ENCODE data around the gene DCUN1D2.

DCUN1D2 gene

DNA sequence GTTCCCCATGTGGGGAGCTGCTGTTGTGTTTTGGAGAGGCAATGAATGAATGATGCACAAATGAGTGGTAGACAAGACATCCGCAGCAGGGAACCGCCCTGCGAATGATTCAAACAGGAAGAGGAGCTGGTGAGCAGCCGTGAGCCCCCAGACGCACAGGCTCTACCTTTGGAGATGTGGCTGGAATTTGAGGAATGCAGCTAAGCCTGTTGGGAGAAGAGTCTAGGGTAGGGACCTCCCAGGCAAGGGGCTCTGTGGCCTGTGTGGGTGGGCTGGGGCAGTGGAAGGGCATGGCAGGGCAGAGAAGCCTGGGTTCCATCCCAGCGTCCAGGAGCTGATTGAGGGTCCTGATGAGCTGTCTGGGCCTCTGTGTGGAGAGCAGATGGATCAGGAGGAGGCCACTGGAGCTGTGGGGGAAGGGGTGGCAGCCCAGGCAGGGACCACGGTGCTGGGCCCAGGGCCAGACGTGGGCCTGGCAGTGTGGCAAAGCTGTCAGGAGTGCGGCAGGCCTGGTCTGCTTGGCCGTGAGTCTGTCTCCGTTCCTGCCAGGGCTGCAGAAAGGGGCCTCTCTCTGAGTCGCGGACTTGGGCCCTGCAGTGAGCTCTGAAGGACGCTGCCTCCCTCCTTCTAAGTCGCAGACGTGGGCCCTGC is 41.8 kb upstream of the DCUN1D2 start:
- no peaks in the 10 kb centered on the region for H3K27me3 ChIP-seq (ENCODE audit: insufficient read depth, low read depth, severe bottlenecking)
- H3K27ac ChIP-seq, result no peak overlapping the region
- H3K9me3 ChIP-seq (ENCODE audit: severe bottlenecking), result no peaks in the 10 kb centered on the region
- TF ChIP-seq, protein P1, sequence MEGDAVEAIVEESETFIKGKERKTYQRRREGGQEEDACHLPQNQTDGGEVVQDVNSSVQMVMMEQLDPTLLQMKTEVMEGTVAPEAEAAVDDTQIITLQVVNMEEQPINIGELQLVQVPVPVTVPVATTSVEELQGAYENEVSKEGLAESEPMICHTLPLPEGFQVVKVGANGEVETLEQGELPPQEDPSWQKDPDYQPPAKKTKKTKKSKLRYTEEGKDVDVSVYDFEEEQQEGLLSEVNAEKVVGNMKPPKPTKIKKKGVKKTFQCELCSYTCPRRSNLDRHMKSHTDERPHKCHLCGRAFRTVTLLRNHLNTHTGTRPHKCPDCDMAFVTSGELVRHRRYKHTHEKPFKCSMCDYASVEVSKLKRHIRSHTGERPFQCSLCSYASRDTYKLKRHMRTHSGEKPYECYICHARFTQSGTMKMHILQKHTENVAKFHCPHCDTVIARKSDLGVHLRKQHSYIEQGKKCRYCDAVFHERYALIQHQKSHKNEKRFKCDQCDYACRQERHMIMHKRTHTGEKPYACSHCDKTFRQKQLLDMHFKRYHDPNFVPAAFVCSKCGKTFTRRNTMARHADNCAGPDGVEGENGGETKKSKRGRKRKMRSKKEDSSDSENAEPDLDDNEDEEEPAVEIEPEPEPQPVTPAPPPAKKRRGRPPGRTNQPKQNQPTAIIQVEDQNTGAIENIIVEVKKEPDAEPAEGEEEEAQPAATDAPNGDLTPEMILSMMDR (IDR thresholded peaks at IDR 0.05; ENCODE audit: low read depth, low read length), result no peak
- DNase-seq, result no peak
- peaks cover 68% of the 10 kb centered on the region for H3K36me3 ChIP-seq
- no peak overlapping the region for H3K4me3 ChIP-seq (ENCODE audit: low read depth, low read length)

DNA sequence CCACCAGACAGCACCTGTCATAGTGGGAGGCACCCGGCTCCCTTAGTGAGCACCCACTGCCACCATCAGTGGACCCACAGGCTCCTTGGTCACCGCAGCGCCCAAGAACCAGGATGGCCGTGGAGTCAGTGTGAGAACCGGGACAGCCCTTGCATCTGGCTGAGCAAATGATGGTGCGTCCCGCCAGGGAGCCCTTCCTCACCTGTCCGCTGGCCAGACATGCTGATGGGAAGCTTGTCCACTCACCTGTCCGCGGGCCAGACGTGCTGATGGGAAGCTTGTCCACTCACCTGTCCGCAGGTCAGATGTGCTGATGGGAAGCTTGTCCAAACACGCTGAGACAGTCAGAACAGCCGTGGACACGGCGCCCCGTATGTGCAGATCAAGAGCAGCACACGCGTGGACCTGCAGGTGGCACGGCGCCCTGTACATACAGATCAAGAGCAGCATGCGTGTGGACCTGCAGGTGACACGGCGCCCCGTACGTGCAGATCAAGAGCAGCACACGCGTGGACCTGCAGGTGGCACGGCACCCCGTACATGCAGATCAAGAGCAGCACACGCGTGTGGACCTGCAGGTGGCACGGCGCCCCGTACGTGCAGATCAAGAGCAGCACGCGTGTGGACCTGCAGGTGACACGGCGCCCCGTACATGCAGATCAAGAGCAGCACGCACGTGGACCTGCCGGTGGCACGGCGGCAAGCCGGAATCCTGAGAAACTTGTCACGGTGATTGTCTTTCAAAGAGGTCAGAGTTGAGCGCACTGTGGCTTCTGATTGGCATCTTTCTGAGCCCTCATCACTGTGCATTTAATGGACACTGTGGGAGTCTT is 40.7 kb upstream of the DCUN1D2 start:
- Histone ChIP-seq H3K27me3 (ENCODE audit: insufficient read depth, low read depth, severe bottlenecking) (no peaks in the 10 kb centered on the region), H3K36me3 (peaks cover 73% of the 10 kb centered on the region), H3K4me3 (ENCODE audit: low read depth, low read length) (no peak overlapping the region), H3K27ac (no peak overlapping the region), H3K9me3 (ENCODE audit: severe bottlenecking) (no peaks in the 10 kb centered on the region)
- no peak for DNase-seq
- TF ChIP-seq, protein P1 (IDR thresholded peaks at IDR 0.05; ENCODE audit: low read depth, low read length), result no peak

DNA sequence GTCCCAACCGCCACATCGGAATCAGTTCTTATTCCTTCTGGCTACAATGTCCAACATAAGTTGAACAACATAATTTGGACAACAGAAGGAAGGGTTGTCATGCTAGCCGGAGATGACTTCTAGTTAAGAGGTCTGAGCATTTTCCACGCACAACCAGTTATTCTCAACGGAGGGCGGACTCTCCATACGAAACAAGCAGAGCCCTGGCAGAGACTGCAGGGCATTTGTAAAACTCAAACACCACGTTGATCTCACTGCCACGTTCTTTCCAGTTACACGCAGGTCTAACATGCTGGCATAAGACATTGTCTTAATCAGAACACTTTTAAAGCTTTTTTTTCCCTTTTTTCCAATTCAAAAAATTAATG is 38.3 kb upstream of the DCUN1D2 start:
- H3K27ac ChIP-seq, result no peak overlapping the region
- H3K36me3 ChIP-seq, result peaks cover 69% of the 10 kb centered on the region
- TF ChIP-seq, protein P1 (IDR thresholded peaks at IDR 0.05; ENCODE audit: low read depth, low read length), result no peak

DNA sequence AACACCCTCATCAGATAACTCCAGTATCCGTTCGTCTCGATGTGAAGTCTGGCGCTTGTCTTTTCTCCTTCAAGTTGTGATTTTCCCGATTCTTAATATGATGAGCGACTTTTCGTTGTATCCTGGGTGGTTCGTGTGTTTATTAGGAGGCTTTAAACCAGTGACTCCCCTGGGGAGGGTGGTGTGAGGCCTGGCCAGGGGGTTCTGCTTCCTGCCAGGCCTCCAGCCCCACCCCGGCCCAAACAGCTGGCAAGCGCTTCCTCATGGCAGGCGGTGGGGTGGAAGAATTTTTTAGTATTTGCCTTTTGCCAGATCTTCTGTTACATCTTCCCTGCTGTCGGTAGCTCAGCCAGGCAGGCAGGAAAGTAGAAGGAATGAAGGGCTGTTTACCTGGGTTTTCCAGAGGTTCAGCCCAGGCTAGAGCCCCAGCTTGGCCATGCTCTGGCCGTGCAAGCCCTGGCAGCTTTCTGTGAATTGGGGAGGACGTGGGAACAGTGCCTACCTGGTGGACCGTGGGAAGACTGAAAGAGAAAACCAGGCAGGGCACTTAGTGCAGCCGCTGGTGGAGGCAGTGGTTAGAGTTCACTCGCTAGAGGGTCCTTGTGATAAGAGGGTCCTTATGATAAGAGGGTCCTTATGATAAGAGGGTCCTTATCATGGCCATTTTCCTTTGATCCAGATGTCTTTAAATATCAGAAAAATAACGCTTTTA is 37.7 kb upstream of the DCUN1D2 start:
- TF ChIP-seq, protein P1 (IDR thresholded peaks at IDR 0.05; ENCODE audit: low read depth, low read length), result no peak
- H3K27me3 ChIP-seq (ENCODE audit: insufficient read depth, low read depth, severe bottlenecking), result no peaks in the 10 kb centered on the region
- DNase-seq, result peak; percentile 4
- H3K9me3 ChIP-seq (ENCODE audit: severe bottlenecking), result no peaks in the 10 kb centered on the region
- no peak overlapping the region for H3K4me3 ChIP-seq (ENCODE audit: low read depth, low read length)
- H3K36me3 ChIP-seq, result peaks cover 70% of the 10 kb centered on the region
- no peak overlapping the region for H3K27ac ChIP-seq

More for the DNA sequence above, 38.3 kb upstream of the DCUN1D2 start:
- H3K27me3 ChIP-seq (ENCODE audit: insufficient read depth, low read depth, severe bottlenecking), result no peaks in the 10 kb centered on the region
- peak; percentile 7 for DNase-seq
- H3K4me3 ChIP-seq (ENCODE audit: low read depth, low read length), result no peak overlapping the region
- no peaks in the 10 kb centered on the region for H3K9me3 ChIP-seq (ENCODE audit: severe bottlenecking)

DNA sequence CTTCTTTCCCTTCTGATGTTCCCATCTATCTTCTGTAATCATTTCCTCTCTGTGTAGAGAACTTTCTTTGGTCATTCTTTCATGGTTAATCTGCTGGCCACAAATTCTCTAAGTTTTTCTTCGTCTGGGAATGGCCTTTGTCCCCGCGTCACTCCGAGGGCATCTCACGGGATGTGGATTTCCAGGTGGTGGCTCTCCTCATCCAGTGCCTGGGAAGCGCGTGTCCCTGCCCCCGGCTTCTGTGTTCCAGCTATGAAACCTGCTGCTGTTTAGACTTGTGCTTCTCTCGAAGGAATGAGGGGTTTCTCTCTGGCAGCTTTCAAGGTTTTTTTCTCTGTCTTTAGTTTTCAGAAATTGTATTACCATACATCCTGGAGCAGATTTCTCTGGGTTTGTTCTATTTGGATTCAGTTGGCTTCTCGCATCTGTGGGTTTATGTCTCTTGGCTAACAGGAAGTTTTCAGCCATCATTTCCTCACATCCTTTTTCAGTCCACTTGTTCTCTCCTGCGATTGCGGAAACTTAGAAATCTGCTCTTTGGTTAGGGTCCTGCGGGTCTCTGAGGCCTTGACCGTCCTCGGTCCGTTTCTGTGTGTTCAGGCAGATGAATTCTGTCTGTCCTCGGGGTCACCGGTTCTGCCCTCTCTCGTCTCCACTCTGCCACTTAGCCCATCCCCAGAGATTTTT is 36.9 kb upstream of the DCUN1D2 start:
- TF ChIP-seq, protein P1 (IDR thresholded peaks at IDR 0.05; ENCODE audit: low read depth, low read length), result no peak
- Histone ChIP-seq H3K27ac (no peak overlapping the region), H3K4me3 (ENCODE audit: low read depth, low read length) (no peak overlapping the region), H3K9me3 (ENCODE audit: severe bottlenecking) (no peaks in the 10 kb centered on the region), H3K27me3 (ENCODE audit: insufficient read depth, low read depth, severe bottlenecking) (no peaks in the 10 kb centered on the region), H3K36me3 (peaks cover 76% of the 10 kb centered on the region)
- DNase-seq, result peak; percentile 7

All from WERI-Rb-1 (cell line).